ENCODE results near the gene RBBP5. TPM values are rescaled to one million over a fixed set of nuclear protein-coding genes. Genes with fewer than 3 reads are reported as not detected.

The RBBP5 gene
- total RNA-seq, 1 donor, result 19.5 TPM

- H3K4me3 ChIP-seq (ENCODE audit: insufficient read depth, low read length), result no peak overlapping the region
- no peak overlapping the region for H3K4me2 ChIP-seq (ENCODE audit: insufficient read depth, low read length)
- no peak overlapping the region for H2AFZ ChIP-seq (ENCODE audit: low read length)
- no peak overlapping the region for H3K27ac ChIP-seq (ENCODE audit: low read depth, low read length)
- H3K9me3 ChIP-seq (ENCODE audit: low read depth, low read length), result no peaks in the 10 kb centered on the region
- H3K4me1 ChIP-seq (ENCODE audit: insufficient read depth, low read length), result no peaks in the 10 kb centered on the region
- DNase-seq (ENCODE audit: insufficient read length, low spot score, missing footprints), result peak; percentile 60
- no peaks in the 10 kb centered on the region for H4K20me1 ChIP-seq (ENCODE audit: insufficient read depth, low read length)
- no peaks in the 10 kb centered on the region for H3K79me2 ChIP-seq (ENCODE audit: insufficient read depth, low read length)
- no peak for TF ChIP-seq CTCF (IDR thresholded peaks at IDR 0.05; ENCODE audit: extremely low read depth, low read depth, low read length)
- H3K36me3 ChIP-seq (ENCODE audit: insufficient read depth, low read length), result no peaks in the 10 kb centered on the region
- H3K27me3 ChIP-seq (ENCODE audit: insufficient read depth, low read length), result no peaks in the 10 kb centered on the region
These were observed 50.8 kb downstream of the RBBP5 start for GRCh38 chr1:205071028-205071409.

- H3K4me1 ChIP-seq (ENCODE audit: insufficient read depth, low read length), result no peaks in the 10 kb centered on the region
- H3K27me3 ChIP-seq (ENCODE audit: insufficient read depth, low read length), result no peaks in the 10 kb centered on the region
- no peak for TF ChIP-seq CTCF (IDR thresholded peaks at IDR 0.05; ENCODE audit: extremely low read depth, low read depth, low read length)
- H3K27ac ChIP-seq (ENCODE audit: low read depth, low read length), result no peak overlapping the region
- no peak overlapping the region for H3K4me2 ChIP-seq (ENCODE audit: insufficient read depth, low read length)
- H3K36me3 ChIP-seq (ENCODE audit: insufficient read depth, low read length), result no peaks in the 10 kb centered on the region
- H3K79me2 ChIP-seq (ENCODE audit: insufficient read depth, low read length), result no peaks in the 10 kb centered on the region
- no peaks in the 10 kb centered on the region for H3K9me3 ChIP-seq (ENCODE audit: low read depth, low read length)
- H2AFZ ChIP-seq (ENCODE audit: low read length), result no peak overlapping the region
- peak; percentile 35 for DNase-seq (ENCODE audit: insufficient read length, low spot score, missing footprints)
- H4K20me1 ChIP-seq (ENCODE audit: insufficient read depth, low read length), result no peaks in the 10 kb centered on the region
- no peak overlapping the region for H3K4me3 ChIP-seq (ENCODE audit: insufficient read depth, low read length)
These were observed 52.2 kb downstream of the RBBP5 start for GRCh38 chr1:205069371-205070125.

GRCh38 chr1:205068457-205069040, 53.2 kb downstream of the RBBP5 start:
- peak; percentile 45 for DNase-seq (ENCODE audit: insufficient read length, low spot score, missing footprints)
- H3K4me2 ChIP-seq (ENCODE audit: insufficient read depth, low read length), result no peak overlapping the region

More at GRCh38 chr1:205068457-205069040, 53.2 kb downstream of the RBBP5 start:
- Histone ChIP-seq H3K9me3 (ENCODE audit: low read depth, low read length) (no peaks in the 10 kb centered on the region), H3K36me3 (ENCODE audit: insufficient read depth, low read length) (no peaks in the 10 kb centered on the region), H3K4me1 (ENCODE audit: insufficient read depth, low read length) (no peaks in the 10 kb centered on the region), H2AFZ (ENCODE audit: low read length) (no peak overlapping the region), H3K27ac (ENCODE audit: low read depth, low read length) (no peak overlapping the region), H3K27me3 (ENCODE audit: insufficient read depth, low read length) (peaks cover 1% of the 10 kb centered on the region), H4K20me1 (ENCODE audit: insufficient read depth, low read length) (no peaks in the 10 kb centered on the region), H3K4me3 (ENCODE audit: insufficient read depth, low read length) (no peak overlapping the region), H3K79me2 (ENCODE audit: insufficient read depth, low read length) (no peaks in the 10 kb centered on the region)
- TF ChIP-seq CTCF (IDR thresholded peaks at IDR 0.05; ENCODE audit: extremely low read depth, low read depth, low read length), result no peak

Data from osteoblast (primary cell).